ENCODE data around the gene HIVEP1. TPM values are rescaled to one million over a fixed set of nuclear protein-coding genes. Genes with fewer than 3 reads are reported as not detected.
A peak's percentile ranks its signal among the peaks of the same experiment; 100 is the strongest.

Gene HIVEP1
- total RNA-seq = 10 to 100 TPM; 13.2 to 23.3 (median 17.8) TPM
- long read RNA-seq = 0 reads

DNA sequence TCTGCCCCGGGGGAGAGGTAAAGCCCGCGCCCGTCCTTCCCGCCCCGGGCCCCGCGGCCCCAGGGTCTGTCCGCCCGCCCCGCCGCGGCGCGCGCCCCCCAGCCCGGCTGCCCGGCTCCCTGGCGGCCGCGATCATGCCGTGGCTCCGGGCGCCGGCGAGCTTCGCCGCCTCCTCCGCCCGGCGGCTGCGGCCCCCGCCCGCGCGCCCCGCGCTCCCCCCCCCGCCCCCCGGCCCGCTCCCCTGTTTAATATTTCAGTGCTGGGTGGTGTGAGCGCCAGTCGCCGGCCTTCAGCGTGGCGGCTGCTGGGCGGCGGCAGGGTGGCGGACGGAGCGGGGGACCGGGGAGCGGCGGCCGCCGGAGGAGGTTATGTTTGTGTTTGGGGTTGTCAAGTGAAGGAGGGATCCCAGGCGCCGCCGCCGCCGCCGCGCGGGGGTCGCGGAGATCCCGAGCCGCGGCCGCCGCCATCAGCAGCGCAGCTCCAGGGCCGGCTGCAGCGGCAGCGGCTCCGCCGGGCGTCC is at the start of gene HIVEP1:
Gene HIVEP1, plus strand, starts transcription at position 275 of the 520 bp plus-strand sequence. CDS start 3,317 bp downstream, outside the sequence.
- no peak for TF ChIP-seq POLR2A (IDR thresholded peaks at IDR 0.05)
- TF ChIP-seq, protein P1, sequence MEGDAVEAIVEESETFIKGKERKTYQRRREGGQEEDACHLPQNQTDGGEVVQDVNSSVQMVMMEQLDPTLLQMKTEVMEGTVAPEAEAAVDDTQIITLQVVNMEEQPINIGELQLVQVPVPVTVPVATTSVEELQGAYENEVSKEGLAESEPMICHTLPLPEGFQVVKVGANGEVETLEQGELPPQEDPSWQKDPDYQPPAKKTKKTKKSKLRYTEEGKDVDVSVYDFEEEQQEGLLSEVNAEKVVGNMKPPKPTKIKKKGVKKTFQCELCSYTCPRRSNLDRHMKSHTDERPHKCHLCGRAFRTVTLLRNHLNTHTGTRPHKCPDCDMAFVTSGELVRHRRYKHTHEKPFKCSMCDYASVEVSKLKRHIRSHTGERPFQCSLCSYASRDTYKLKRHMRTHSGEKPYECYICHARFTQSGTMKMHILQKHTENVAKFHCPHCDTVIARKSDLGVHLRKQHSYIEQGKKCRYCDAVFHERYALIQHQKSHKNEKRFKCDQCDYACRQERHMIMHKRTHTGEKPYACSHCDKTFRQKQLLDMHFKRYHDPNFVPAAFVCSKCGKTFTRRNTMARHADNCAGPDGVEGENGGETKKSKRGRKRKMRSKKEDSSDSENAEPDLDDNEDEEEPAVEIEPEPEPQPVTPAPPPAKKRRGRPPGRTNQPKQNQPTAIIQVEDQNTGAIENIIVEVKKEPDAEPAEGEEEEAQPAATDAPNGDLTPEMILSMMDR (IDR thresholded peaks at IDR 0.05) = no peak
- peak within 1 kb of the TSS; percentile 62 to 74 (median 70) for H3K4me3 ChIP-seq
- no peak for ATAC-seq
- no peaks in the 10 kb centered on the region for H3K27me3 ChIP-seq
- peak in 2 of 3 donors; percentile 56 to 69 for DNase-seq
- intact Hi-C loops (cut with DNase I) = loop anchor here in 1 of 2 donors (10.0 kb wide), 1 partner anchor 147 kb away; no protein-coding TSS in a partner anchor
- no peaks in the 10 kb centered on the region for H3K9me3 ChIP-seq
- H3K4me1 ChIP-seq = peaks cover 0 to 33% (median 0%) of the 10 kb centered on the region in 4 donors
- H3K27ac ChIP-seq = peak within 1 kb of the TSS; percentile 94 to 100 (median 96)
- peaks cover 0 to 18% (median under 1%) of the 10 kb centered on the region in 4 donors for H3K36me3 ChIP-seq
- WGBS (ENCODE audit: insufficient coverage, low coverage, low lambda C conversion rate, missing lambda C conversion rate) = 0% methylated on average over 8 of the region's 78 CpGs

DNA sequence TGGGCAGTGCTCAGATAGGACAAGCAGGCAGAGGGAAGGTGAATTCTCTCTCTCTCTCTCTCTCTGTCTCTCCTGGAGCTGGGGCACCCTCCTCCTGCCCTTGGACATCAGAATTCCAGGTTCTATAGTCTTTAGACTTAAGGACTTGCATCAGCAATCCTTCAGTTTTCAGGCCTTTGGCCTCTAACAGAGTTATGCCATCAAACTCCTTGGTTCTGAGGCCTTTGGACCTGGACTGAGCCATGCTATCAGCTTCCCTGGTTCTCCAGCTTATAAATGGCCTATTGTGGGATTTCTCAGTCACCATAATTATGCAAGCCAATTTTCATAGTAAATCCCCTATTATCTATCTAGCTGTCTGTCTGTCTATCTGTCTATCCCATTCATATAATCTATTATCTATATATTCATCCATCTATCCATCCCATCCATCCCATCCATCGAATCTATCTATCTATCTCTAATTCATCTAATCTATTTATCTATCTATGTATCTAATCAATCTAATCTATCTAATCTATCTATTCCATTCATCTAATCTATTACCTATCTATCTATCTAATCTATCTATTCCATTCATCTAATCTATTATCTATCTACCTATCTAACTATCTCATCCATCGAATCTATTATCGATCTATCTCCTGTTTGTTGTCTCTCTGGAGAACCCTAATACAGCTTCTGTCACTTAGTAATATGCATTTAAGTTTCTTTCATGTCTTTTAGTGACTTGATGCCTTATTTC is 48.2 kb upstream of the HIVEP1 start:
- H3K27ac ChIP-seq = no peak overlapping the region
- no peaks in the 10 kb centered on the region for H3K27me3 ChIP-seq
- WGBS (ENCODE audit: insufficient coverage, low coverage, low lambda C conversion rate, missing lambda C conversion rate) = 94% methylated on average over 3 of the region's 3 CpGs
- no peak for ATAC-seq
- H3K4me1 ChIP-seq = peaks cover 0 to 3% (median 0%) of the 10 kb centered on the region in 4 donors
- H3K9me3 ChIP-seq = no peaks in the 10 kb centered on the region
- intact Hi-C loops (cut with DNase I) = no loop called here
- no peak overlapping the region for H3K4me3 ChIP-seq
- no peak for TF ChIP-seq POLR2A (IDR thresholded peaks at IDR 0.05)
- TF ChIP-seq, protein P1 (IDR thresholded peaks at IDR 0.05) = no peak
- H3K36me3 ChIP-seq = no peaks in the 10 kb centered on the region
- DNase-seq = no peak

DNA sequence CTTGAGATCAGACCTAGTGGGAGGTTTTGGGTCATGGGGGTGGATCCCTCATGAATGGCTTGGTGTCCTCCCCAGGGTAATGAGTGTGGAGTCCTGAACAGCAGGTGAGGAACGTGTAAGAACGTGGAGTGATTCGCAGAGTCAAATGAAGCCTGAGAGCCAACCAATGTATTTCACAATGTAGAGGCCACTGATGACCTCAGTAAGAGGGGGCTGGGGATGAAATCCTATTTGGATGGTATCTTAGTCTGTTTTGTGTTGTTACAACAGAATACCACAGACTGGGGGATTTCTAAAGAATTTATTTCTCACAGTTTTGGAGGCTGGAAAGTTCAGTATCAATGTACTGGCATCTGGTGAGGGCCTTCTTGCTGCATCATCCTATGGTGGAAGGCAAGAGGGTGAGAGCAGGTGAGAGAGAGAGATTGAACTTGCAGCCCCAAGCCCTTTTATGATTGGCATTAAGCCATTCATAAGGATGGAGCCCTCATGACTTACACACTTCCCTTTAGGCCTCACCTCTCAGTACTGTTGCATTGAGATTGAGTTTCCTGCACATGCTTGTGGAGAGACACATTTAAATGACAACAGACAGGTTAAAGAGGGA is 47.3 kb upstream of the HIVEP1 start:
- Histone ChIP-seq H3K27me3 (no peaks in the 10 kb centered on the region), H3K4me1 (peaks cover 0 to 3% (median 0%) of the 10 kb centered on the region in 4 donors), H3K27ac (no peak overlapping the region), H3K9me3 (no peaks in the 10 kb centered on the region), H3K4me3 (no peak overlapping the region), H3K36me3 (no peaks in the 10 kb centered on the region)
- DNase-seq (no peak), ATAC-seq (no peak)
- WGBS (ENCODE audit: insufficient coverage, low coverage, low lambda C conversion rate, missing lambda C conversion rate) = 79% methylated on average over 3 of the region's 3 CpGs
- intact Hi-C loops (cut with DNase I) = no loop called here
- no peak for TF ChIP-seq POLR2A (IDR thresholded peaks at IDR 0.05)
- TF ChIP-seq, protein P1 (IDR thresholded peaks at IDR 0.05) = no peak

DNA sequence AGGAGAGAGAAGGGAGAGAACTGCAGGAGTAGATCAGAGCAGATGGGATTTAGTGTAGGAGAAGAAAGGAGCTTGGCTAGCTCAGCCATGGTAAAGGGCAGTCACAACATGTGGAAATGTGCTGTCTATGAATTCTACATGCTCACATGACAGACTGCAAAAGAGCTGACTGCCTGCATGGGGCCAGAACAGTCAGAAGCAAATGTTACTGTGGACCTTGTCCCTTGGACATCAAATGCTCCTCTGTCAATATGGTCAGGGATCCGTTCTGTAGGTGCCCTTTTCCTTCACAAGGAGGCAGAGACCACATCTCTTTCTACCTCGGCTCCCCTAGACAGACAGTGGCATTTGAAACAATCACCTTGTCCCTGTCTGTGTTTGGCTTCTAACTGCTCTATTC is 46.6 kb upstream of the HIVEP1 start:
- Histone ChIP-seq H3K4me3 (no peak overlapping the region), H3K4me1 (peaks cover 0 to 3% (median 0%) of the 10 kb centered on the region in 4 donors), H3K27ac (no peak overlapping the region), H3K27me3 (no peaks in the 10 kb centered on the region), H3K36me3 (no peaks in the 10 kb centered on the region), H3K9me3 (no peaks in the 10 kb centered on the region)
- DNase-seq (no peak), ATAC-seq (peak in 2 of 4 donors; percentile 46 to 47)
- intact Hi-C loops (cut with DNase I) = no loop called here
- no peak for TF ChIP-seq POLR2A (IDR thresholded peaks at IDR 0.05)
- TF ChIP-seq, protein P1 (IDR thresholded peaks at IDR 0.05) = no peak
- no CpG with 5 or more reads among the region's 2 CpGs for WGBS (ENCODE audit: insufficient coverage, low coverage, low lambda C conversion rate, missing lambda C conversion rate)

All from right lobe of liver (tissue), 6 donors.